ENCODE measurements around the gene SLC44A5. TPM values are rescaled to one million over a fixed set of nuclear protein-coding genes. Genes with fewer than 3 reads are reported as not detected.

SLC44A5 gene
- polyA plus RNA-seq, 3 donors from 2014 or later: 0.25 to 0.88 TPM; not detected in 1

- H3K36me3 Mint-ChIP-seq: no peaks in the 10 kb centered on the region
- peaks cover 0 to 5% (median 3%) of the 10 kb centered on the region in 3 donors for H3K27me3 Mint-ChIP-seq (ENCODE audit: low read depth in 3 of 3)
- peaks cover 0 to 6% (median 0%) of the 10 kb centered on the region in 6 donors for H3K9me3 Mint-ChIP-seq
- no peak overlapping the region for H3K4me3 Mint-ChIP-seq
- no peak for DNase-seq
- no peak overlapping the region for H3K27ac Mint-ChIP-seq
- no peaks in the 10 kb centered on the region for H3K4me1 Mint-ChIP-seq
These were observed 35.1 kb downstream of the SLC44A5 start for GRCh38 chr1:75575837-75576236.

- no peak for DNase-seq
- H3K4me3 Mint-ChIP-seq: no peak overlapping the region
- peaks cover 0 to 3% (median 2%) of the 10 kb centered on the region in 3 donors for H3K27me3 Mint-ChIP-seq (ENCODE audit: low read depth in 3 of 3)
- H3K36me3 Mint-ChIP-seq: no peaks in the 10 kb centered on the region
- no peak overlapping the region for H3K27ac Mint-ChIP-seq
- no peaks in the 10 kb centered on the region for H3K4me1 Mint-ChIP-seq
- H3K9me3 Mint-ChIP-seq: peaks cover 0 to 4% (median 0%) of the 10 kb centered on the region in 6 donors
These were observed 43.7 kb downstream of the SLC44A5 start for GRCh38 chr1:75567191-75567590.

DNA sequence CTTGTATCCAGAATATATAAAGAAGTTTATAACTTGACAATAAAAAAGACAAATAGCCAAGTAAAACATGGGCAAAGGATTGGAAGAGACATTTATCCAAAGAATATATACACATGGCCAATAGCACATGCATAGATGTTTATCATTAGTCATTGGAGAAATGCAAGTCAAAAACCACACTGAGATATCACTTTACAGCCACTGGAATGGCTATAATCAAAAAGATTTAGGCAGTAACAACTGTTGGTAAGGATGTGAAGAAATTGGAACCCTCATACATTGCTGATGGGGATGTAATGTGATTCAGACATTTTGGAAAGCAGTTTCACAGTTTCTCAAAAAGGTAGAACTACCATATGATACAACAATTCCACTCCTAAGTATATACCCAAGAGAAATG is 51.1 kb downstream of the SLC44A5 start:
- no peaks in the 10 kb centered on the region for H3K36me3 Mint-ChIP-seq
- no peak overlapping the region for H3K27ac Mint-ChIP-seq
- H3K4me1 Mint-ChIP-seq: no peaks in the 10 kb centered on the region
- peaks cover 0 to 2% (median under 1%) of the 10 kb centered on the region in 6 donors for H3K9me3 Mint-ChIP-seq
- peaks cover 0 to 5% (median 0%) of the 10 kb centered on the region in 3 donors for H3K27me3 Mint-ChIP-seq (ENCODE audit: low read depth in 3 of 3)
- no peak for DNase-seq
- no peak overlapping the region for H3K4me3 Mint-ChIP-seq

GRCh38 chr1:75559136-75559535 is 51.8 kb downstream of the SLC44A5 start:
- no peak for DNase-seq
- no peaks in the 10 kb centered on the region for H3K4me1 Mint-ChIP-seq
- H3K4me3 Mint-ChIP-seq: no peak overlapping the region
- no peaks in the 10 kb centered on the region for H3K36me3 Mint-ChIP-seq
- peaks cover 0 to 5% (median under 1%) of the 10 kb centered on the region in 6 donors for H3K9me3 Mint-ChIP-seq
- H3K27me3 Mint-ChIP-seq (ENCODE audit: low read depth in 3 of 3): peaks cover 0 to 5% (median 0%) of the 10 kb centered on the region in 3 donors
- H3K27ac Mint-ChIP-seq: no peak overlapping the region

DNA sequence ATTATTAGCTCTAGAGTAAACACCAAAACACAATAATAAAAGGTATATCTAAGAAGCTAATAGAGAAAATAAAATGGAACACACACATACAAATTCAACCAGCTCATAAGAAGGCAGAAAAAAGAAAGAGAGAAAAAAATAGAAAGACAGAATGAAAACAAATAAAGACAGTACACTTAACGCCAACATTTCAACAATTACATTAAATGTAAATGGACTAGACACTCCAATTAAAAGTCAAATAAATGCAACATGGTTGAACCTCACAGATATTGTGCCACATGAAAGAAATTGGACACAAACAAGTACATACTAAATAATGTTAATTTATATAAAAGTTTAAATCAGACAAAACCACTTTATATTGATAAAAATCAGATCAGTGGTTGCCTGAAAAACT is 56.0 kb downstream of the SLC44A5 start:
- peaks cover 0 to 5% (median 2%) of the 10 kb centered on the region in 6 donors for H3K9me3 Mint-ChIP-seq
- no peak for DNase-seq
- H3K27ac Mint-ChIP-seq: no peak overlapping the region
- H3K4me1 Mint-ChIP-seq: no peaks in the 10 kb centered on the region
- no peaks in the 10 kb centered on the region for H3K36me3 Mint-ChIP-seq
- no peak overlapping the region for H3K4me3 Mint-ChIP-seq
- no peaks in the 10 kb centered on the region for H3K27me3 Mint-ChIP-seq (ENCODE audit: low read depth in 3 of 3)

DNA sequence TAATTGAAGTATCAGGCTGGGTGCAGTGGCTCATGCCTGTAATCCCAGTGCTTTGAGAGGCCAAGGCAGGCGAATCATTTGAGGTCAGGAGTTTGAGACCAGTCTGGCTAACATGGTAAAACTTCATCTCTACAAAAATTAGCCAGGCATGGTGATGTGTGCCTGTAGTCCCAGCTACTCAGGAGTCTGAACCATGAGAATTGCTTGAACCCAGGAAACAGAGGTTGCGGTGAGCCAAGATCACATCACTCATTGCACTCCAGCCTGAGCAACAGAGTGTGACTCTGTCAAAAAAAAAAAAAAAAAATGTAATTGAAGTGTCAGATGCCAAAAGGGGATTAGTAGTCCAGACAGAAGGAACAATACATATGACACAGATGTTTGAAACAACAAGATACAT is 56.7 kb downstream of the SLC44A5 start:
- Mint-ChIP-seq H3K4me3 (no peak overlapping the region), H3K4me1 (no peaks in the 10 kb centered on the region), H3K36me3 (no peaks in the 10 kb centered on the region), H3K27ac (no peak overlapping the region), H3K27me3 (ENCODE audit: low read depth in 3 of 3) (peaks cover 0 to 2% (median 0%) of the 10 kb centered on the region in 3 donors), H3K9me3 (peaks cover 0 to 5% (median 3%) of the 10 kb centered on the region in 6 donors)
- no peak for DNase-seq

DNA sequence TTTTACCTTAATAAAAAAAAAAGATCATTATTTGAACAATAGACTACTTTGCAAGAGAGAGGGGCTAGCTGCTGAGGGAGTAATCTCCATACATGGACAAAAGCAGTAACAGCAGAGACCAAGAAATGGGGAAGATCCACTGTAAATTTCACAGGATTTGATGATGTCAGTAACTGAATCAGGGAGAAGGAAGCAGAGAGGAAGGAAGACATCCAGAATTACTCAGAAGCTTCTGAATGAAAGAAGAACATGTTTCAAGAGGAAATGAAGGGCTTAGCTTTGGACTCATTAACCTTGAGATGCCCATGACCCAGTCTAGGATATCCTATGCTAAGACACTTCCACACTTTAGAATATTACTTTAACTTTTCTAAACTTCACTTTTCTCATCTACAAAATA is 60.4 kb downstream of the SLC44A5 start:
- Mint-ChIP-seq H3K4me3 (no peak overlapping the region), H3K36me3 (no peaks in the 10 kb centered on the region), H3K4me1 (no peaks in the 10 kb centered on the region), H3K27me3 (ENCODE audit: low read depth in 3 of 3) (peaks cover 0 to 2% (median 1%) of the 10 kb centered on the region in 3 donors), H3K9me3 (peaks cover 0 to 7% (median 4%) of the 10 kb centered on the region in 6 donors), H3K27ac (no peak overlapping the region)
- no peak for DNase-seq

- DNase-seq: no peak
- Mint-ChIP-seq H3K4me3 (no peak overlapping the region), H3K9me3 (peaks cover 0 to 12% (median 4%) of the 10 kb centered on the region in 6 donors), H3K27ac (no peak overlapping the region), H3K4me1 (no peaks in the 10 kb centered on the region), H3K27me3 (ENCODE audit: low read depth in 3 of 3) (peaks cover 0 to 2% (median 1%) of the 10 kb centered on the region in 3 donors), H3K36me3 (no peaks in the 10 kb centered on the region)
These were observed 62.0 kb downstream of the SLC44A5 start for GRCh38 chr1:75548721-75549480.

- no peaks in the 10 kb centered on the region for H3K36me3 Mint-ChIP-seq
- H3K4me1 Mint-ChIP-seq: no peaks in the 10 kb centered on the region
- no peak overlapping the region for H3K4me3 Mint-ChIP-seq
- DNase-seq: no peak
- peaks cover 0 to 9% (median 3%) of the 10 kb centered on the region in 6 donors for H3K9me3 Mint-ChIP-seq
- H3K27ac Mint-ChIP-seq: no peak overlapping the region
- peaks cover 0 to 1% (median 0%) of the 10 kb centered on the region in 3 donors for H3K27me3 Mint-ChIP-seq (ENCODE audit: low read depth in 3 of 3)
These were observed 67.2 kb downstream of the SLC44A5 start for GRCh38 chr1:75543705-75544104.

DNA sequence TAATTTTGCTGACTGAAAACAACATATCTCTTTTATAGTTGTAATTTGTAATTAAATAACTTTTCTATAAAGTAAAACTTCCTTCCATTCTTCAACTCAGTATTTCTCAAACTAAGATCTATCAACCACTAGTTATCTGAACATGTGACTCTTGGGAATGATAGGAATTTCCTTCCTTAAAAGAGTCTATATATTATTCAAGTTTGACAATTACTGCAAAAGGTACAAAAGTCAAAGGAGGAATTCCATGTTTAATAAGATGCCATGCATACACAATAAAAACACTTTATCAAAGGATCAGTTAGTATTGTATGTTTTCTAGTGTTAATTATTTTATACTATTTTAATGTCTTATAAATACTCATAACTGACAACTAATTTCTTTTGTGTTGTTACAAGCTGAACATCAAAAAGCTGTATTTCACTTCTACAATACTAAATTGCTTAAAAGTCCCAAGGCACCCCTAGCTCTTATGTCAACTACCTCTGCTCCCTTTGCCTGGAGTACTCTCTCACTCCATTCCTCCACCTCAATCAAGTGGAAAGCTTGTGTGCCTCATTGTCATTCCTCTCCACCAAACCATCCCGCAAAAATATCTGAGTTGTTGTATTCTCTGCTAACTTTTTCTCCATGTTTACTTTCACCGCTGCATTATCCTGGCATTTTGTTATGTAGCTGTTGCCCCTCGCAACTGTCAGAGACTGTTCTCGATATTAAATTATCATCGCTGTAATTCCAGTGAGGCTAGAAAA is 67.9 kb downstream of the SLC44A5 start:
- peaks cover 0 to under 1% (median 0%) of the 10 kb centered on the region in 3 donors for H3K27me3 Mint-ChIP-seq (ENCODE audit: low read depth in 3 of 3)
- no peaks in the 10 kb centered on the region for H3K36me3 Mint-ChIP-seq
- H3K4me3 Mint-ChIP-seq: no peak overlapping the region
- no peaks in the 10 kb centered on the region for H3K4me1 Mint-ChIP-seq
- no peak for DNase-seq
- H3K9me3 Mint-ChIP-seq: peaks cover 0 to 9% (median 3%) of the 10 kb centered on the region in 6 donors
- no peak overlapping the region for H3K27ac Mint-ChIP-seq

GRCh38 chr1:75539230-75540116 is 71.4 kb downstream of the SLC44A5 start:
- Mint-ChIP-seq H3K27ac (no peak overlapping the region), H3K36me3 (no peaks in the 10 kb centered on the region), H3K27me3 (ENCODE audit: low read depth in 3 of 3) (no peaks in the 10 kb centered on the region), H3K4me3 (no peak overlapping the region), H3K4me1 (no peaks in the 10 kb centered on the region), H3K9me3 (peaks cover 0 to 11% (median 2%) of the 10 kb centered on the region in 6 donors)
- no peak for DNase-seq

DNA sequence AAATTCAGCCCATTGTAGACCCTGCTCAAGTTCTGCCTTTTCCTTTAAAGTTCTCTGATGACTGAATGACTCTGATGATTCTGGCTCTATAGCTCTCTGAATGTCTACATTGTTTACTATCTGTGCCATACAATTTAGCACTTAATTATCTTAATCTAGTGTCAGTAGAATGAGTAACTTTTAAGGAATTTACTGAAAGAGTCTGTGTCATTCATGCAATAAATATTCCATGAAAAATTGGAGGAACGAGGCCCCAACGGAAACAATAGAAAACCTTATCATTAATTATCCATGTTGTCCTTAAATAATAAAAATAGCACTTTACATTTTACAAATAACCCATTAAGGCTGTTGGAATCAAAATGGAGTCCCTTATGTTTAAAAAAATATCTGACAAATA is 77.8 kb downstream of the SLC44A5 start:
- no peak overlapping the region for H3K27ac Mint-ChIP-seq
- H3K9me3 Mint-ChIP-seq: peaks cover 0 to 7% (median 3%) of the 10 kb centered on the region in 6 donors
- H3K27me3 Mint-ChIP-seq (ENCODE audit: low read depth in 3 of 3): no peaks in the 10 kb centered on the region
- H3K36me3 Mint-ChIP-seq: no peaks in the 10 kb centered on the region
- H3K4me3 Mint-ChIP-seq: no peak overlapping the region
- no peaks in the 10 kb centered on the region for H3K4me1 Mint-ChIP-seq
- DNase-seq: no peak

DNA sequence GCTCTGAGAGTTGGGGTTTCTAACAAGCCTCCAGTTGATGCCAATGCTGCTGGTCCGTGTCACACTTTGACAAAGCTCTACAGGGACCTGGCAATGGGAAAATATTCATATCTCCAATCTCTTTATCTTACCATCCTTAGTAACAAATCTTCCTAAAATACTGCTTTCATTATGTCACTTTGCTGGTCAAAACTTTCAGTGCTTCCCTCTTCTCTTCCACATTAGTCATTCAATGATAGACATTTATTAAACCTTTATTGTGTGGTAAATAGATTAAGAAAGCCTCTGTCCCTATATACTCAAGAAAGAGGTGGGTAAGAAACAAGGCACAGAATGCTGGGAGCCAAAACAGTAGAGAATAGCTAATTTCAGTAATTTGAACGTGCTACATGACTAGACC is 79.3 kb downstream of the SLC44A5 start:
- Mint-ChIP-seq H3K4me3 (no peak overlapping the region), H3K36me3 (no peaks in the 10 kb centered on the region), H3K9me3 (peaks cover 0 to 5% (median 2%) of the 10 kb centered on the region in 6 donors), H3K4me1 (no peaks in the 10 kb centered on the region), H3K27ac (no peak overlapping the region), H3K27me3 (ENCODE audit: low read depth in 3 of 3) (no peaks in the 10 kb centered on the region)
- DNase-seq: no peak

Measured in immature natural killer cell (primary cell).